Measurements from ENCODE around the gene TSBP1. TPM values are rescaled to one million over a fixed set of nuclear protein-coding genes. Genes with fewer than 3 reads are reported as not detected.

The TSBP1 gene
- total RNA-seq, 1 experiment from 2014 or later: not detected

DNA sequence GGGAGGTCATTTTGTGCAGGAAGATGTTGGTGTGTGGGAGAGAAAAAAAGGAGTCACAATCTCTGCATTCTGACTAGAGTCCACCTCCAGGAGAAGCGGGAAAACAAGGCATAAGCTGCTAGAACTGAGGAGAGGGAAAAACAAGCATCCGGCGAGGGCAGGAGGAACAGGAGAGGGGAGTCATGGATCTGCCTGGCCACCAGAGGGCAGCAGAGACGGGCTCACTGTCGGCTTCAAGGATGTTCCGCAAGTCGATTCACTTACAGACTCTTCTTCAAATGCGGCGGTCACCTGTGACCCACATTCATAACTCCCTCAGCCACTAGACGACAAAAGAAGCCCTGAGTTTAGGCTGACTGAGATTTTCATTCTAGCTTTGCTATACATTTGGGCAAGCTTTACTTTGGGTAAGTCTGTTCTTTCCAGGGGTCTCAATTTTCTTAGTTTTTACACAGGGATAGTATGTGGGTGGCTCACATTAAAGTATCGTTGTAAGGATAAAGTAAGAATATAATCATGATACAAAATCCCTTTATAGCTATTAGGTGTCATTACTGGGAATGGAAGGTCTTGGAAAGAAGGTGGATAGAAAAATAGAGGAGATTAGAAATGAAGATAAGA, 41.8 kb upstream of the TSBP1 start:
- peaks cover 0 to 12% of the 10 kb centered on the region in 2 experiments; a peak in 2 of 4 replicates for H3K4me1 ChIP-seq (ENCODE audit: control insufficient read depth in 1 of 2, insufficient read depth in 2 of 2, low read length in 2 of 2)
- H3K36me3 ChIP-seq (ENCODE audit: control insufficient read depth in 1 of 2, insufficient read depth in 2 of 2, low read length in 2 of 2): no peaks in the 10 kb centered on the region
- no peaks in the 10 kb centered on the region for H3K9me3 ChIP-seq (ENCODE audit: control insufficient read depth in 1 of 2, insufficient read depth in 1 of 2, low read depth in 1 of 2, low read length in 2 of 2)
- H3K4me3 ChIP-seq (replicated peaks in 1 of 2; ENCODE audit: low read depth in 1 of 2, low read length in 2 of 2): no peak overlapping the region; a peak in 1 of 4 replicates
- H3K9ac ChIP-seq (ENCODE audit: low read length): no peak overlapping the region
- intact Hi-C loops (cut with micrococcal nuclease): loop anchor here (2.0 kb wide), 1 partner anchor 455 kb away; no protein-coding TSS in a partner anchor
- no peaks in the 10 kb centered on the region for H4K20me1 ChIP-seq (ENCODE audit: insufficient read depth)
- ATAC-seq (peak; percentile 85), DNase-seq (ENCODE audit: low read depth, low spot score) (peak; percentile 69)
- peak overlapping the region; percentile 95 for H2AFZ ChIP-seq (ENCODE audit: low read depth, low read length, poor library complexity, severe bottlenecking)
- ChIA-PET CTCF (interaction anchor here (0.6 to 3.9 kb wide), 19 partner anchors 9 to 455 kb away, joined by 3 to 33 read pairs (median 5); partner anchors contain the start of gene TAP2), RAD21 (ENCODE audit: low non-redundant PET in 1 of 2, low total read pairs in 2 of 2, uncharacterized antibody in 2 of 2, unreplicated experiment in 2 of 2) (interaction anchor here in 1 of 2 experiments (0.8 to 2.0 kb wide), 3 partner anchors 326 to 455 kb away, joined by 3 to 4 read pairs (median 4); no protein-coding TSS in a partner anchor), POLR2A (interaction anchor here (0.5 kb wide), 1 partner anchor 464 kb away, joined by 3 read pairs; no protein-coding TSS in a partner anchor)
- BruUV-seq (replicated peaks): no TSS peak
- peak; percentile 89 for TF ChIP-seq RAD21 (IDR thresholded peaks at IDR 0.05; ENCODE audit: low read depth)
- TF ChIP-seq ZNF274 (IDR thresholded peaks at IDR 0.05; ENCODE audit: low read depth, low read length): no peak
- peak; percentile 45 for TF ChIP-seq TCF7L2 (IDR thresholded peaks at IDR 0.05; ENCODE audit: borderline replicate concordance, extremely low read depth, insufficient read depth, insufficient read length)
- TF ChIP-seq, protein P1, sequence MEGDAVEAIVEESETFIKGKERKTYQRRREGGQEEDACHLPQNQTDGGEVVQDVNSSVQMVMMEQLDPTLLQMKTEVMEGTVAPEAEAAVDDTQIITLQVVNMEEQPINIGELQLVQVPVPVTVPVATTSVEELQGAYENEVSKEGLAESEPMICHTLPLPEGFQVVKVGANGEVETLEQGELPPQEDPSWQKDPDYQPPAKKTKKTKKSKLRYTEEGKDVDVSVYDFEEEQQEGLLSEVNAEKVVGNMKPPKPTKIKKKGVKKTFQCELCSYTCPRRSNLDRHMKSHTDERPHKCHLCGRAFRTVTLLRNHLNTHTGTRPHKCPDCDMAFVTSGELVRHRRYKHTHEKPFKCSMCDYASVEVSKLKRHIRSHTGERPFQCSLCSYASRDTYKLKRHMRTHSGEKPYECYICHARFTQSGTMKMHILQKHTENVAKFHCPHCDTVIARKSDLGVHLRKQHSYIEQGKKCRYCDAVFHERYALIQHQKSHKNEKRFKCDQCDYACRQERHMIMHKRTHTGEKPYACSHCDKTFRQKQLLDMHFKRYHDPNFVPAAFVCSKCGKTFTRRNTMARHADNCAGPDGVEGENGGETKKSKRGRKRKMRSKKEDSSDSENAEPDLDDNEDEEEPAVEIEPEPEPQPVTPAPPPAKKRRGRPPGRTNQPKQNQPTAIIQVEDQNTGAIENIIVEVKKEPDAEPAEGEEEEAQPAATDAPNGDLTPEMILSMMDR (IDR thresholded peaks at IDR 0.05 in 2 of 3, conservative IDR thresholded peaks at IDR 0.05 in 1 of 3; ENCODE audit: borderline replicate concordance in 1 of 3, insufficient read depth in 1 of 3, low read depth in 2 of 3, low read length in 2 of 3): peak; percentile 73 to 91 (median 88)
- H3K9me2 ChIP-seq (ENCODE audit: insufficient read depth): no peaks in the 10 kb centered on the region
- H3K79me2 ChIP-seq (ENCODE audit: insufficient read depth, low read length): no peaks in the 10 kb centered on the region
- no peaks in the 10 kb centered on the region for H3K27me3 ChIP-seq (ENCODE audit: insufficient read depth, low read length)
- peak overlapping the region; percentile 60 for H3K4me2 ChIP-seq (ENCODE audit: low read length)
- no peak overlapping the region for H3K27ac ChIP-seq (ENCODE audit: low read depth, low read length)

Measured in HCT116 (cell line).